Calu3 (cell line): Measurements from ENCODE around the gene RAPGEF1. TPM values are rescaled to one million over a fixed set of nuclear protein-coding genes. Genes with fewer than 3 reads are reported as not detected.

ENCODE experiments used
- BruUV-seq: library from RNA; stranded (reverse); fragments of 400-500 nt; replicated peaks from 2 replicates; lab custom pipeline; 2021; lab: Mats Ljungman, UMichigan
- CTCF ChIA-PET: fragments of 300-600 bp; sonication (Branson Sonifier 250); formaldehyde crosslinking; loops from one replicate; lab custom pipeline; 2022; ENCODE audit warnings: antibody characterized with exemption; lab: Charles Lee
- DNase-seq: peaks from one replicate; pipeline ENCODE4 v3.0.0; 2022
- H3K27ac Mint-ChIP-seq: one replicate; pipeline ENCODE4 v1.8.0; 2022; ENCODE audit warnings: mixed read lengths; ENCODE audit not compliant: unreplicated experiment
- H3K27me3 Mint-ChIP-seq: one replicate; pipeline ENCODE4 v1.8.0; 2022; ENCODE audit warnings: mixed read lengths; ENCODE audit not compliant: unreplicated experiment
- H3K36me3 Mint-ChIP-seq: one replicate; pipeline ENCODE4 v1.8.0; 2022; ENCODE audit warnings: mild to moderate bottlenecking, moderate library complexity, mixed read lengths; ENCODE audit not compliant: insufficient read depth, unreplicated experiment
- H3K4me1 Mint-ChIP-seq: one replicate; pipeline ENCODE4 v1.8.0; 2022; ENCODE audit warnings: mild to moderate bottlenecking, low read depth, mixed read lengths; ENCODE audit not compliant: unreplicated experiment
- H3K4me3 Mint-ChIP-seq: one replicate; pipeline ENCODE4 v1.8.0; 2022; ENCODE audit warnings: mild to moderate bottlenecking, low read depth, moderate library complexity, mixed read lengths; ENCODE audit not compliant: unreplicated experiment
- H3K9me3 Mint-ChIP-seq: one replicate; pipeline ENCODE4 v1.8.0; 2022; ENCODE audit warnings: low read depth, mixed read lengths; ENCODE audit not compliant: unreplicated experiment
- CTCF ChIP-seq: fragments of 200-600 bp; IDR thresholded peaks from one replicate; pipeline ENCODE4 v1.8.0; 2022; ENCODE audit warnings: antibody characterized with exemption; ENCODE audit not compliant: unreplicated experiment
- intact Hi-C: fragments of 100-400 bp; cut with micrococcal nuclease; formaldehyde crosslinking; loops from one replicate; pipeline ENCODE4 v1.10.0; 2022; ENCODE audit not compliant: unreplicated experiment
- total RNA-seq: library from RNA; stranded (reverse); gene quantifications from 2 replicates; pipeline ENCODE4 v1.2.3, GENCODE V29; 2022

The RAPGEF1 gene
- total RNA-seq, 1 experiment from 2014 or later, result 32.5 TPM

- no peak for DNase-seq
- Mint-ChIP-seq H3K9me3 (no peaks in the 10 kb centered on the region), H3K4me3 (no peak overlapping the region), H3K4me1 (peaks cover 27% of the 10 kb centered on the region), H3K36me3 (peaks cover 7% of the 10 kb centered on the region), H3K27me3 (no peaks in the 10 kb centered on the region), H3K27ac (no peak overlapping the region)
- CTCF ChIA-PET, result no interaction called here
- intact Hi-C loops, result no loop called here
- no peak for TF ChIP-seq CTCF
- no TSS peak for BruUV-seq
Observed at GRCh38 chr9:131676431-131676972, 63.4 kb downstream of the RAPGEF1 start.

GRCh38 chr9:131675437-131676022 lies 64.3 kb downstream of the RAPGEF1 start:
- CTCF ChIA-PET, result interaction anchor here (0.7 kb wide), 1 partner anchor 28 kb away, joined by 3 read pairs; no protein-coding TSS in a partner anchor
- Mint-ChIP-seq H3K4me3 (no peak overlapping the region), H3K9me3 (no peaks in the 10 kb centered on the region), H3K4me1 (peaks cover 27% of the 10 kb centered on the region), H3K27me3 (no peaks in the 10 kb centered on the region), H3K27ac (no peak overlapping the region), H3K36me3 (peaks cover 13% of the 10 kb centered on the region)
- TF ChIP-seq CTCF, result no peak
- intact Hi-C loops, result no loop called here
- no peak for DNase-seq
- no TSS peak for BruUV-seq

GRCh38 chr9:131674425-131675421 lies 65.2 kb downstream of the RAPGEF1 start:
- no peak overlapping the region for H3K4me3 Mint-ChIP-seq
- H3K27ac Mint-ChIP-seq, result no peak overlapping the region
- no peak for TF ChIP-seq CTCF
- no peaks in the 10 kb centered on the region for H3K27me3 Mint-ChIP-seq
- H3K36me3 Mint-ChIP-seq, result peaks cover 13% of the 10 kb centered on the region
- no peaks in the 10 kb centered on the region for H3K9me3 Mint-ChIP-seq
- BruUV-seq, result no TSS peak
- DNase-seq, result no peak
- H3K4me1 Mint-ChIP-seq, result peaks cover 27% of the 10 kb centered on the region
- CTCF ChIA-PET, result interaction anchor here (0.7 kb wide), 1 partner anchor 29 kb away, joined by 3 read pairs; no protein-coding TSS in a partner anchor
- intact Hi-C loops, result no loop called here

- CTCF ChIA-PET, result no interaction called here
- Mint-ChIP-seq H3K27me3 (no peaks in the 10 kb centered on the region), H3K27ac (no peak overlapping the region), H3K4me3 (no peak overlapping the region), H3K4me1 (peaks cover 22% of the 10 kb centered on the region), H3K36me3 (peaks cover 10% of the 10 kb centered on the region), H3K9me3 (no peaks in the 10 kb centered on the region)
- intact Hi-C loops, result no loop called here
- no peak for TF ChIP-seq CTCF
- DNase-seq, result no peak
- BruUV-seq, result no TSS peak
Observed at GRCh38 chr9:131673531-131673930, 66.3 kb downstream of the RAPGEF1 start.
